MCF 10A (cell line): ENCODE measurements around the gene SIAH1. TPM values are rescaled to one million over a fixed set of nuclear protein-coding genes. Genes with fewer than 3 reads are reported as not detected.
"Not testable (repeated sequence)": the region's sequence is repeated elsewhere in the genome, so short reads cannot be mapped to it uniquely, and the experiment has no call there.

Experiments
- BruUV-seq: library from RNA; stranded (reverse); fragments of 400-500 nt; replicated peaks from 2 replicates; lab custom pipeline; 2021; lab: Mats Ljungman, UMichigan
- CTCF ChIA-PET: fragments of 300-600 bp; sonication (Branson Sonifier 250); formaldehyde crosslinking; extraction: SDS; loops from one replicate; lab custom pipeline; 2021; ENCODE audit warnings: antibody characterized with exemption, inconsistent platforms; lab: Yijun Ruan, JAX
- POLR2A ChIA-PET: fragments of 300-600, 350-650 bp; sonication (Branson Sonifier 250); formaldehyde crosslinking; extraction: SDS; loops from one replicate; lab custom pipeline; 2020; ENCODE audit warnings: antibody characterized with exemption, inconsistent platforms; lab: Yijun Ruan, JAX
- DNase-seq: peaks from one replicate; pipeline ENCODE4 v3.0.0-alpha.2; 2018; ENCODE audit not compliant: unreplicated experiment
- H3K27ac Mint-ChIP-seq: one replicate; pipeline ENCODE4 v1.8.0; 2022; ENCODE audit warnings: mild to moderate bottlenecking, low read depth, mixed read lengths; ENCODE audit not compliant: unreplicated experiment
- H3K27me3 Mint-ChIP-seq: one replicate; pipeline ENCODE4 v1.8.0; 2022; ENCODE audit warnings: mixed read lengths; ENCODE audit not compliant: insufficient read depth, unreplicated experiment
- H3K36me3 Mint-ChIP-seq: one replicate; pipeline ENCODE4 v1.8.0; 2022; ENCODE audit warnings: mild to moderate bottlenecking, moderate library complexity, mixed read lengths; ENCODE audit not compliant: insufficient read depth, unreplicated experiment
- H3K4me1 Mint-ChIP-seq: one replicate; pipeline ENCODE4 v1.8.0; 2022; ENCODE audit warnings: mixed read lengths; ENCODE audit not compliant: insufficient read depth, unreplicated experiment
- H3K4me3 Mint-ChIP-seq: one replicate; pipeline ENCODE4 v1.8.0; 2022; ENCODE audit warnings: mild to moderate bottlenecking, moderate library complexity, mixed read lengths; ENCODE audit not compliant: unreplicated experiment
- H3K9me3 Mint-ChIP-seq: one replicate; pipeline ENCODE4 v1.8.0; 2022; ENCODE audit warnings: mixed read lengths; ENCODE audit not compliant: unreplicated experiment
- CTCF ChIP-seq: fragments of 200-600 bp; IDR thresholded peaks from one replicate; pipeline ENCODE4 v1.8.0; 2022; ENCODE audit warnings: antibody characterized with exemption, mild to moderate bottlenecking; ENCODE audit not compliant: unreplicated experiment
- intact Hi-C: fragments of 100-400 bp; cut with micrococcal nuclease; formaldehyde crosslinking; loops from 2 replicates; pipeline ENCODE4 v1.14.1; 2022
- total RNA-seq: library from RNA; stranded (reverse); gene quantifications from 2 replicates; pipeline ENCODE4 v1.2.3, GENCODE V29; 2022

The SIAH1 gene
- total RNA-seq, 1 experiment from 2014 or later, result 22.4 TPM

- no peak overlapping the region for H3K27ac Mint-ChIP-seq
- no peak for TF ChIP-seq CTCF
- ChIA-PET POLR2A (no interaction called here), CTCF (no interaction called here)
- H3K4me1 Mint-ChIP-seq, result peaks cover 12% of the 10 kb centered on the region
- no peak for DNase-seq
- H3K4me3 Mint-ChIP-seq, result no peak overlapping the region
- H3K27me3 Mint-ChIP-seq, result no peaks in the 10 kb centered on the region
- no peaks in the 10 kb centered on the region for H3K36me3 Mint-ChIP-seq
- no TSS peak for BruUV-seq
- intact Hi-C loops, result no loop called here
- no peaks in the 10 kb centered on the region for H3K9me3 Mint-ChIP-seq
Observed at GRCh38 chr16:48405153-48405552, 19.9 kb upstream of the SIAH1 start.

- H3K27ac Mint-ChIP-seq, CTCF ChIA-PET, H3K4me3 Mint-ChIP-seq, POLR2A ChIA-PET, DNase-seq, H3K27me3 Mint-ChIP-seq, H3K4me1 Mint-ChIP-seq, H3K36me3 Mint-ChIP-seq, H3K9me3 Mint-ChIP-seq, BruUV-seq, intact Hi-C loops: not testable (repeated sequence)
Observed at GRCh38 chr16:48402547-48402946, 17.3 kb upstream of the SIAH1 start.

GRCh38 chr16:48395375-48395774 lies 10.2 kb upstream of the SIAH1 start:
- Mint-ChIP-seq H3K27ac (no peak overlapping the region), H3K36me3 (no peaks in the 10 kb centered on the region), H3K4me3 (no peak overlapping the region), H3K27me3 (no peaks in the 10 kb centered on the region), H3K4me1 (no peaks in the 10 kb centered on the region), H3K9me3 (no peaks in the 10 kb centered on the region)
- intact Hi-C loops, result no loop called here
- ChIA-PET POLR2A (interaction anchor here (0.6 to 2.1 kb wide), 3 partner anchors 10 to 15 kb away, joined by 3 to 8 read pairs (median 4); partner anchors contain the start of gene SIAH1), CTCF (interaction anchor here (0.6 kb wide), 1 partner anchor 235 kb away, joined by 3 read pairs; no protein-coding TSS in a partner anchor)
- no peak for TF ChIP-seq CTCF
- BruUV-seq, result no TSS peak
- DNase-seq, result no peak

- intact Hi-C loops, result no loop called here
- ChIA-PET POLR2A (interaction anchor here (0.7 to 1.6 kb wide), 5 partner anchors 9 to 209 kb away, joined by 3 to 8 read pairs (median 4); partner anchors contain the start of gene SIAH1), CTCF (interaction anchor here (0.6 kb wide), 1 partner anchor 122 kb away, joined by 6 read pairs; no protein-coding TSS in a partner anchor)
Observed at GRCh38 chr16:48394355-48394703, 9.1 kb upstream of the SIAH1 start.

More at GRCh38 chr16:48394355-48394703, 9.1 kb upstream of the SIAH1 start:
- H3K4me1 Mint-ChIP-seq, result no peaks in the 10 kb centered on the region
- H3K27ac Mint-ChIP-seq, result no peak overlapping the region
- no peak for DNase-seq
- no TSS peak for BruUV-seq
- no peak for TF ChIP-seq CTCF
- H3K36me3 Mint-ChIP-seq, result no peaks in the 10 kb centered on the region
- H3K27me3 Mint-ChIP-seq, result no peaks in the 10 kb centered on the region
- no peak overlapping the region for H3K4me3 Mint-ChIP-seq
- H3K9me3 Mint-ChIP-seq, result no peaks in the 10 kb centered on the region
